OCI-LY1 (cell line): ENCODE results near the gene SLC9A9.

ENCODE experiments used
- CTCF ChIP-seq: fragments of 200-600 bp; sonication (generic), shearing (Covaris generic); IDR thresholded peaks from 2 replicates; pipeline ENCODE4 v1.5.1; 2017; ENCODE audit warnings: mild to moderate bottlenecking, antibody characterized with exemption, low read length, moderate library complexity, mixed read lengths
- EZH2 ChIP-seq: fragments of 200-600 bp; sonication (generic), shearing (Covaris generic); IDR thresholded peaks from 2 replicates; pipeline ENCODE4 v1.8.0; 2017; ENCODE audit warnings: borderline replicate concordance, mixed run types, mild to moderate bottlenecking, antibody characterized with exemption, low read length, moderate library complexity, mixed read lengths

- TF ChIP-seq CTCF: no peak
- TF ChIP-seq EZH2: no peak
These were observed 2.6 kb upstream of the SLC9A9 start for GRCh38 chr3:143850877-143851276.
